SK-N-SH treated with all-trans-retinoic acid at 6 μM for 48 hours (cell line): ENCODE measurements around the gene CUBN.

Experiments used
- CREB5 ChIP-seq: fragments of 250-450 bp; sonication (Bioruptor Pico); IDR thresholded peaks from 2 replicates; pipeline ENCODE4 v1.5.1; 2020; ENCODE audit warnings: low read depth, mild to moderate bottlenecking, moderate library complexity
- ISL1 ChIP-seq: fragments of 250-450 bp; sonication (Bioruptor Pico); IDR thresholded peaks from 2 replicates; pipeline ENCODE4 v2.1.2; 2022; ENCODE audit warnings: mild to moderate bottlenecking, moderate library complexity
- PATZ1 ChIP-seq: fragments of 250-450 bp; sonication (Bioruptor Pico); IDR thresholded peaks from 2 replicates; pipeline ENCODE4 v1.8.0; 2020; ENCODE audit warnings: mild to moderate bottlenecking, moderate library complexity, borderline replicate concordance
- TOX ChIP-seq: fragments of 250-450 bp; sonication (Bioruptor Pico); IDR thresholded peaks from 2 replicates; pipeline ENCODE4 v1.8.0; 2021; ENCODE audit warnings: mild to moderate bottlenecking, moderate library complexity, borderline replicate concordance
- TSHZ2 ChIP-seq: fragments of 250-450 bp; sonication (Bioruptor Pico); IDR thresholded peaks from 2 replicates; pipeline ENCODE4 v1.5.0; 2020; ENCODE audit warnings: mild to moderate bottlenecking, moderate library complexity
- ZC3H10 ChIP-seq: fragments of 250-450 bp; sonication (Bioruptor Pico); IDR thresholded peaks from 2 replicates; pipeline ENCODE4 v1.5.1; 2021; ENCODE audit warnings: mild to moderate bottlenecking, moderate library complexity

- TF ChIP-seq ZC3H10 (CRISPR knock-in tag): no peak
- TF ChIP-seq PATZ1 (CRISPR knock-in tag): no peak
- no peak for TF ChIP-seq ISL1
- no peak for TF ChIP-seq CREB5 (CRISPR knock-in tag)
- TF ChIP-seq TSHZ2 (CRISPR knock-in tag): no peak
- TF ChIP-seq TOX (CRISPR knock-in tag): no peak
Observed at GRCh38 chr10:16817125-16818019, 312.2 kb downstream of the CUBN start, which contains the start of gene RSU1.
